GM12878 (cell line): ENCODE measurements around the gene PSAT1. TPM values are rescaled to one million over a fixed set of nuclear protein-coding genes. Genes with fewer than 3 reads are reported as not detected.

Source experiments
- ATAC-seq: fragments of 200-7000 bp; cut with Tn5 transposase; 3 replicates; pipeline ENCODE4 v1.9.1; 2020; ENCODE audit warnings: mild to moderate bottlenecking, moderate library complexity
- BruUV-seq: library from RNA; stranded (reverse); fragments of 400-500 nt; replicated peaks from 2 replicates; lab custom pipeline; 2021; lab: Mats Ljungman, UMichigan
- CTCF ChIA-PET: fragments of 300-600 bp; sonication (Branson Sonifier 250); formaldehyde crosslinking; extraction: SDS; loops from one replicate; lab custom pipeline; 2021; ENCODE audit warnings: inconsistent platforms; lab: Yijun Ruan, JAX
- POLR2A ChIA-PET: fragments of 350-600 bp; formaldehyde crosslinking; extraction: SDS; loops from one replicate; lab custom pipeline; 2021; ENCODE audit warnings: inconsistent platforms; lab: Charles Lee
- RAD21 ChIA-PET: fragments of 300-600 bp; sonication (Branson Sonifier 250); formaldehyde crosslinking; loops from one replicate; lab custom pipeline; 2023; ENCODE audit warnings: antibody characterized with exemption; ENCODE audit not compliant: unreplicated experiment; lab: Charles Lee
- SMC1A ChIA-PET: fragments of 300-600 bp; sonication (Branson Sonifier 250); formaldehyde crosslinking; loops from one replicate; lab custom pipeline; 2023; ENCODE audit not compliant: unreplicated experiment, uncharacterized antibody; lab: Charles Lee
- DNase-seq: peaks from one replicate; pipeline ENCODE4 v3.0.0-alpha.2; 2011; ENCODE audit warnings: low read depth, low spot score
- FAIRE-seq: peaks from 3 replicates; lab custom pipeline; 2011; peaks lifted over from hg19 to GRCh38; lab: Jason Lieb, UNC
- H2AFZ ChIP-seq: 2 replicates; pipeline ENCODE4 v1.6.0; 2011; ENCODE audit warnings: low read depth, low read length, control low read depth; ENCODE audit not compliant: control insufficient read depth
- H3K27ac ChIP-seq: 2 replicates; pipeline ENCODE4 v1.5.1; 2011; ENCODE audit warnings: control low read depth; ENCODE audit not compliant: control insufficient read depth, insufficient read depth
- H3K27me3 ChIP-seq, 2 experiments: replicated peaks in 1 of 2; 2 replicates each; pipeline versions ENCODE4 v1.6.0 to v1.6.1; 2011; ENCODE audit warnings: low read length in 1 of 2; ENCODE audit not compliant: control insufficient read depth in 2 of 2, insufficient read depth in 2 of 2
- H3K36me3 ChIP-seq, 2 experiments: 2 replicates each; pipeline ENCODE4 v1.5.1; 2011; ENCODE audit warnings: low read length in 1 of 2; ENCODE audit not compliant: control insufficient read depth in 2 of 2, insufficient read depth in 2 of 2
- H3K4me1 ChIP-seq: 2 replicates; pipeline ENCODE4 v1.6.1; 2011; ENCODE audit warnings: mild to moderate bottlenecking, low read length, moderate library complexity, mixed read lengths; ENCODE audit not compliant: control insufficient read depth, insufficient read depth
- H3K4me2 ChIP-seq: 2 replicates; pipeline ENCODE4 v1.6.0; 2011; ENCODE audit warnings: control low read depth; ENCODE audit not compliant: control insufficient read depth, insufficient read depth
- H3K4me3 ChIP-seq: fragments of 200-600 bp; sonication (generic); 2 replicates; pipeline ENCODE4 v1.5.1; 2016
- H3K79me2 ChIP-seq: 2 replicates; pipeline ENCODE4 v1.6.0; 2011; ENCODE audit warnings: low read length; ENCODE audit not compliant: control insufficient read depth, insufficient read depth
- H3K9ac ChIP-seq: 2 replicates; pipeline ENCODE4 v1.8.0; 2011; ENCODE audit warnings: low read length, control low read depth, mixed read lengths; ENCODE audit not compliant: control insufficient read depth, insufficient read depth
- H3K9me3 ChIP-seq: replicated peaks from 3 replicates; pipeline ENCODE4 v1.5.1; 2011; ENCODE audit warnings: mild to moderate bottlenecking, low read length; ENCODE audit not compliant: control insufficient read depth, insufficient read depth
- H4K20me1 ChIP-seq: 2 replicates; pipeline ENCODE4 v1.6.0; 2011; ENCODE audit not compliant: control insufficient read depth, insufficient read depth
- BHLHE40 ChIP-seq, 2 experiments: fragments of 450-650 bp in 1 of 2; IDR thresholded peaks; 2 replicates each; pipeline ENCODE4 v1.6.1; 2011 to 2017; ENCODE audit warnings: low read depth in 2 of 2, borderline replicate concordance in 1 of 2, improper control_type of control experiment in 1 of 2, low read length in 1 of 2, mild to moderate bottlenecking in 1 of 2
- EGR1 ChIP-seq, 2 experiments: IDR thresholded peaks; 1 replicate in 1 of 2; 2 replicates in 1 of 2; pipeline ENCODE4 v1.6.1; 2011 to 2012; ENCODE audit warnings: low read depth in 2 of 2, low read length in 2 of 2, borderline replicate concordance in 1 of 2, mild to moderate bottlenecking in 1 of 2, moderate library complexity in 1 of 2
- HDAC6 ChIP-seq: fragments of 200-600 bp; sonication (generic); IDR thresholded peaks from one replicate; pipeline ENCODE4 v1.8.0; 2017; ENCODE audit warnings: antibody characterized with exemption; ENCODE audit not compliant: unreplicated experiment
- MEF2B ChIP-seq: fragments of 450-650 bp; IDR thresholded peaks from 2 replicates; pipeline ENCODE4 v1.6.1; 2018; ENCODE audit warnings: mild to moderate bottlenecking, moderate library complexity; ENCODE audit not compliant: partially characterized antibody, poor library complexity, severe bottlenecking
- NFIC ChIP-seq: IDR thresholded peaks from 2 replicates; pipeline ENCODE4 v1.6.1; 2012; ENCODE audit warnings: low read depth, mild to moderate bottlenecking, inconsistent platforms, low read length, moderate library complexity
- POLR2AphosphoS2 ChIP-seq: IDR thresholded peaks from 2 replicates; pipeline ENCODE4 v1.6.1; 2011; ENCODE audit warnings: low read depth, mild to moderate bottlenecking, low read length, improper control_type of control experiment, moderate library complexity
- SIN3A ChIP-seq: IDR thresholded peaks from 2 replicates; pipeline ENCODE4 v1.6.1; 2012; ENCODE audit warnings: low read depth, low read length, improper control_type of control experiment
- TBL1XR1 ChIP-seq: IDR thresholded peaks from 2 replicates; pipeline ENCODE4 v1.6.1; 2012; ENCODE audit warnings: low read depth, low read length, improper control_type of control experiment
- TCF3 ChIP-seq: IDR thresholded peaks from 2 replicates; pipeline ENCODE4 v1.6.1; 2012; ENCODE audit warnings: low read depth, mild to moderate bottlenecking, low read length, borderline replicate concordance; ENCODE audit not compliant: insufficient read depth
- WGBS: methylation state at CpG from one replicate; pipeline ENCODE4 v1.1.6; 2016; ENCODE audit warnings: low lambda C conversion rate; ENCODE audit not compliant: insufficient replicate concordance, insufficient coverage; ENCODE audit errors: missing lambda C conversion rate; 5-methylcytosine and 5-hydroxymethylcytosine counted together
- in situ Hi-C: fragments of 300-500 bp; cut with MboI; formaldehyde crosslinking; loops from 9 replicates; pipeline ENCODE4 v1.14.3; 2018; ENCODE audit warnings: mixed read lengths
- intact Hi-C: fragments of 100-400 bp; cut with micrococcal nuclease; formaldehyde crosslinking; loops from one replicate; pipeline ENCODE4 v1.14.2; 2022; ENCODE audit not compliant: unreplicated experiment
- polyA plus RNA-seq, 11 experiments: library from polyadenylated mRNA; depleted of rRNA in 4 of 11; unstranded in 6 of 11; stranded (reverse) in 5 of 11; fragments of >200 nt; fragmentation: Nextera tagmentation in 4 of 11; fragmentation: Illumina TruSeq in 1 of 11; extraction: Ambion mirVana in 4 of 11; extraction: Trizol in 1 of 11; gene quantifications; 1 replicate in 1 of 11; 2 replicates in 10 of 11; pipeline versions ENCODE4 v1.2.1 to v1.2.3, GENCODE V29; 2011 to 2016; ENCODE audit warnings: inconsistent platforms in 2 of 11, missing spikeins in 2 of 11, low read depth in 1 of 11
- total RNA-seq, 4 experiments: library from RNA; depleted of rRNA in 3 of 4; stranded (reverse); fragments of >200 nt in 3 of 4; fragmentation: Illumina TruSeq in 1 of 4; extraction: Trizol in 1 of 4; gene quantifications; 2 replicates each; pipeline versions ENCODE4 v1.2.1 to v1.2.3, GENCODE V29; 2013 to 2021
- TF ChIP-seq, protein P1 (sequence below): fragments of 450-650 bp; IDR thresholded peaks from 2 replicates; pipeline ENCODE4 v1.6.1; 2016; ENCODE audit warnings: mild to moderate bottlenecking
- TF ChIP-seq, protein P2 (sequence below): IDR thresholded peaks from 2 replicates; pipeline ENCODE4 v1.6.1; 2011; ENCODE audit warnings: low read depth, low read length, improper control_type of control experiment, borderline replicate concordance
- TF ChIP-seq, protein P3 (sequence below): fragments of 450-650 bp; IDR thresholded peaks from 2 replicates; pipeline ENCODE4 v1.6.1; 2017; ENCODE audit warnings: mild to moderate bottlenecking

Gene PSAT1
- total and polyA plus RNA-seq, 10 of the 15 experiments (the other 5 are each of a cell fraction or from before 2014, with no cell fraction given) = 35.1 to 126 (median 51.9) TPM

DNA sequence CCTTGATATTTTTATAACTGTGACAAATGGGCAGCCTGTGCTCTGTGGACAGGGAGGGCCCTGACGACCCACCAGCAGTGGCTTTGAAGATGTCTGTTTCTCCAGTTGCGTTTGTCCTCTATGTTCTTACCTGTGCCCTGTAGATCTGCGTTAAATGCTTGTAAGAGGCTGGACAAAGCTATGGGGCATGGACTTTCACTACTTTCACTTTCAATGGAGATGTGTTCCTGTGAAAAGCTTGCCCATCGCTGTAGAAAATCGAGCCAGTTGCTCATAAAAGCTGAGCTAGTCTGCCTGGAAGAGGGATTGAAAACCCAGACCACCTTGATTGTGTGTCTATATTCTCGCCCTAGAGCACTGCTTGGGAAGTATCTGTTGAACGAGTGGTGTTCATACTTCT lies 74.1 kb downstream of the PSAT1 start:
- SMC1A ChIA-PET = interaction anchor here (0.6 to 4.0 kb wide), 4 partner anchors 98 to 544 kb away, joined by 3 to 26 read pairs (median 3); no protein-coding TSS in a partner anchor
- H3K9ac ChIP-seq = no peak overlapping the region
- H3K27ac ChIP-seq = no peak overlapping the region
- intact Hi-C loops = no loop called here
- in situ Hi-C loops = no loop called here
- no peaks in the 10 kb centered on the region for H4K20me1 ChIP-seq
- no peak overlapping the region for H3K4me3 ChIP-seq
- no peaks in the 10 kb centered on the region for H3K79me2 ChIP-seq
- BruUV-seq = no TSS peak
- no peaks in the 10 kb centered on the region for H3K36me3 ChIP-seq
- no peak for DNase-seq
- WGBS = 46% methylated on average over 7 of the region's 7 CpGs
- ATAC-seq = no peak
- RAD21 ChIA-PET = interaction anchor here (0.7 to 1.1 kb wide), 2 partner anchors 108 to 111 kb away, joined by 3 read pairs; no protein-coding TSS in a partner anchor
- CTCF ChIA-PET = interaction anchor here (0.7 to 8.2 kb wide), 14 partner anchors 10 to 1065 kb away, joined by 3 to 85 read pairs (median 4); no protein-coding TSS in a partner anchor
- no peaks in the 10 kb centered on the region for H3K9me3 ChIP-seq
- no peak overlapping the region for H3K4me2 ChIP-seq
- H3K27me3 ChIP-seq = peaks cover 0 to 2% of the 10 kb centered on the region in 2 experiments; a peak in 1 of 4 replicates
- no peak for FAIRE-seq
- no peak overlapping the region for H2AFZ ChIP-seq
- POLR2A ChIA-PET = no interaction called here
- H3K4me1 ChIP-seq = no peaks in the 10 kb centered on the region
- TF ChIP-seq SIN3A (no peak), TCF3 (no peak), EGR1 (IDR thresholded peaks at IDR 0.05; ENCODE audit: borderline replicate concordance in 1 of 2, low read depth in 2 of 2, low read length in 2 of 2) (no peak)
- TF ChIP-seq, protein P1, sequence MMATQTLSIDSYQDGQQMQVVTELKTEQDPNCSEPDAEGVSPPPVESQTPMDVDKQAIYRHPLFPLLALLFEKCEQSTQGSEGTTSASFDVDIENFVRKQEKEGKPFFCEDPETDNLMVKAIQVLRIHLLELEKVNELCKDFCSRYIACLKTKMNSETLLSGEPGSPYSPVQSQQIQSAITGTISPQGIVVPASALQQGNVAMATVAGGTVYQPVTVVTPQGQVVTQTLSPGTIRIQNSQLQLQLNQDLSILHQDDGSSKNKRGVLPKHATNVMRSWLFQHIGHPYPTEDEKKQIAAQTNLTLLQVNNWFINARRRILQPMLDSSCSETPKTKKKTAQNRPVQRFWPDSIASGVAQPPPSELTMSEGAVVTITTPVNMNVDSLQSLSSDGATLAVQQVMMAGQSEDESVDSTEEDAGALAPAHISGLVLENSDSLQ = no peak

DNA sequence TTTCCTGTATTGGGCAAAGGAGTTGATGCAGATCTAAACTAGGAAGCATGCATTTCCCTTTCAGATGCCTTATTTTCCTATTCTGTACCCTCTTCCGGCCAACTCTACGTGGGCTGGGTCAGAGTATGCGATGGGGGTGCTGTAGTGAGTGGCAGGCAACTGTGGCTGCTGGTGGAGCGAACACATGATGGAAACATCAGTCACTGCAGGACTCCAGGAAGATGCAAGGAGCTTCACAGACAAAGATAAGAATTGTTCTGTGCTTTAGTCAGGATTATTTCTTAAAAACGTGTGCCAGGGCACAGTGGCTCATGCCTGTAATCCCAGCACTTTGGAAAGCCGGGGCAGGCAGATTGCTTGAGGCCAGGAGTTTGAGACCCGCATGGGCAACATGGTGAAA lies 75.1 kb downstream of the PSAT1 start:
- Histone ChIP-seq H3K27ac (no peak overlapping the region), H3K9ac (no peak overlapping the region), H3K4me1 (no peaks in the 10 kb centered on the region), H3K36me3 (no peaks in the 10 kb centered on the region), H2AFZ (no peak overlapping the region), H3K9me3 (no peaks in the 10 kb centered on the region), H4K20me1 (no peaks in the 10 kb centered on the region), H3K27me3 (peaks cover 0 to 2% of the 10 kb centered on the region in 2 experiments; a peak in 1 of 4 replicates), H3K79me2 (no peaks in the 10 kb centered on the region), H3K4me3 (no peak overlapping the region), H3K4me2 (no peak overlapping the region)
- intact Hi-C loops = no loop called here
- in situ Hi-C loops = no loop called here
- no peak for ATAC-seq
- CTCF ChIA-PET = interaction anchor here (0.6 to 8.2 kb wide), 6 partner anchors 9 to 288 kb away, joined by 3 to 85 read pairs (median 12); no protein-coding TSS in a partner anchor
- TF ChIP-seq HDAC6 (no peak), NFIC (no peak), TBL1XR1 (no peak), BHLHE40 (IDR thresholded peaks at IDR 0.05; ENCODE audit: borderline replicate concordance in 1 of 2, low read depth in 2 of 2, low read length in 1 of 2) (no peak), POLR2AphosphoS2 (no peak), MEF2B (no peak)
- TF ChIP-seq, protein P2, sequence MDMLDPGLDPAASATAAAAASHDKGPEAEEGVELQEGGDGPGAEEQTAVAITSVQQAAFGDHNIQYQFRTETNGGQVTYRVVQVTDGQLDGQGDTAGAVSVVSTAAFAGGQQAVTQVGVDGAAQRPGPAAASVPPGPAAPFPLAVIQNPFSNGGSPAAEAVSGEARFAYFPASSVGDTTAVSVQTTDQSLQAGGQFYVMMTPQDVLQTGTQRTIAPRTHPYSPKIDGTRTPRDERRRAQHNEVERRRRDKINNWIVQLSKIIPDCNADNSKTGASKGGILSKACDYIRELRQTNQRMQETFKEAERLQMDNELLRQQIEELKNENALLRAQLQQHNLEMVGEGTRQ = no peak
- TF ChIP-seq, protein P3, sequence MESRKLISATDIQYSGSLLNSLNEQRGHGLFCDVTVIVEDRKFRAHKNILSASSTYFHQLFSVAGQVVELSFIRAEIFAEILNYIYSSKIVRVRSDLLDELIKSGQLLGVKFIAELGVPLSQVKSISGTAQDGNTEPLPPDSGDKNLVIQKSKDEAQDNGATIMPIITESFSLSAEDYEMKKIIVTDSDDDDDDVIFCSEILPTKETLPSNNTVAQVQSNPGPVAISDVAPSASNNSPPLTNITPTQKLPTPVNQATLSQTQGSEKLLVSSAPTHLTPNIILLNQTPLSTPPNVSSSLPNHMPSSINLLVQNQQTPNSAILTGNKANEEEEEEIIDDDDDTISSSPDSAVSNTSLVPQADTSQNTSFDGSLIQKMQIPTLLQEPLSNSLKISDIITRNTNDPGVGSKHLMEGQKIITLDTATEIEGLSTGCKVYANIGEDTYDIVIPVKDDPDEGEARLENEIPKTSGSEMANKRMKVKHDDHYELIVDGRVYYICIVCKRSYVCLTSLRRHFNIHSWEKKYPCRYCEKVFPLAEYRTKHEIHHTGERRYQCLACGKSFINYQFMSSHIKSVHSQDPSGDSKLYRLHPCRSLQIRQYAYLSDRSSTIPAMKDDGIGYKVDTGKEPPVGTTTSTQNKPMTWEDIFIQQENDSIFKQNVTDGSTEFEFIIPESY = no peak
- no peak for DNase-seq
- BruUV-seq = no TSS peak
- SMC1A ChIA-PET = interaction anchor here (4.0 kb wide), 1 partner anchor 109 kb away, joined by 26 read pairs; no protein-coding TSS in a partner anchor
- POLR2A ChIA-PET = no interaction called here
- FAIRE-seq = no peak
- RAD21 ChIA-PET = interaction anchor here (1.1 to 1.2 kb wide), 2 partner anchors 9 to 112 kb away, joined by 3 read pairs; no protein-coding TSS in a partner anchor
- WGBS = 21% methylated on average over 7 of the region's 7 CpGs
